NCI-H748 (cell line): ENCODE results near the gene SND1.
"Not testable (repeated sequence)": the region's sequence is repeated elsewhere in the genome, so short reads cannot be mapped to it uniquely, and the experiment has no call there.

Source experiments
- DNase-seq: peaks from one replicate; lab custom pipeline; 2025; ENCODE audit not compliant: unreplicated experiment; lab: John Stamatoyannopoulos, UW

Gene SND1

DNA sequence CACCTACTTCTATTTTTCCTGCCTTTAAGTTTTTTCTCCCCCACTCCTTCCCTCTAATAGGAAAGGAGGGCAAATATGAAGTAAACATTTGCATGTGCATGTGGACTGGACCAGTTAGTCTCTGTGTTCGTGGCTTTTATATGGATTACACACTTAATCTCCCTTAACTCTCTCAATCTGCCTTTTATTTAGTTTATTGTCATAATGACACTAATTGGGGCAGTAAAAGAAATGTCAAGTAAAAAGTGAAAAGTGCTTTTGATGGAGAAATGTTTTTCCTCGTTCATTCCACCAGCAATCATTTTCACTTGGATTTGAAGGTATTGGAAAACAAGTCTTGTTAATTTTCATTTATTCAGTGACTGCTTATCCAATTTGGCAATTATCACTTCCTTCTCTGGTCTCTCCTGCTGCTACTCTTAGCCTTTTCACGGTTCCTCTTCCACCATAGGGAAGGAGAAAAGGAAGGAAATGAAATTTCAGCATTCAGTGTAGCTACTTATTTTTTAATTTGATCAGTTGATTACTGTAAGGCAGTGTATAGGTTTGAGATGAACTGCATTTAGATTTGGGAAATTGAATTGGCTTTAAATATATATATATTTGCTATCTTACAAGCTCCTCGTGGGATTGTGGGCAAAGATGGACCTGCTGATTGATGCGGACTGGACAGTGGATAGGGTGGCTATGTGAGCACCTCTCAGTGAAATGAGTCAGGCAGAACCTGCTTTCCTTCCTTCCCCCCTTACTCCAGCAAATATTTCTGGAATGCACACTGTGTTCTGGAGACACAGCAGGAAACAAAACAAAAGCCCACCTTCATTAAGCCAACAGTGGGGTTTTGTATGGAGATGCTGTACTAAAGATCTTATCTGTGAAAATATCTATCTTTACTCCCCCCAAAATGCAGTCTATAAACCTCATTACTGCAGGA lies 301.7 kb downstream of the SND1 start:
- no peak for DNase-seq

- no peak for DNase-seq
Measured at GRCh38 chr7:127954357-127954748, 302.4 kb downstream of the SND1 start.

DNA sequence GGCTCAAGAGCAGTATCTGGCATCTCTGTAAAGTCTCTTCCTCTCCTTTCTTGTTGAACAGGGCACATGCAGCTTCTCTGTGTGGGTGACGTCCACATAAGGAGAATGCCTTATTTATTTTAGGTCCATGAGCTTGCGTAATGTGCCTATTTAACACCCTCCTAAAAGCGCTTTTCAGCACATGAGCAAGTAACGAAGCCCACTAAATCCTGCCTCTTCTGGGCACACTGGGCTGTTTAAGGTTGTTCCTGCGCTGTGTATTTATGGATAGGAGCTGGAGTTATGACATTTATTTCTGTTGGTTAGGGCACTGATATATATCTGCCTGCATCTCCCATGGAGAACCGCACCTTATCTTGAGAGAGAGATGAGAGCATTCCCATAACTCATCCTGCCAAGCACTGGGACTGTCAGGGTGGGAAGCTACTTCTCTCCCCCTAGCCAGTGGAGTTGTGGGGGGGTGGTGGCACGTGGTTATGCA lies 303.1 kb downstream of the SND1 start:
- no peak for DNase-seq

- no peak for DNase-seq
Measured at GRCh38 chr7:127957886-127958285, 305.9 kb downstream of the SND1 start.

DNA sequence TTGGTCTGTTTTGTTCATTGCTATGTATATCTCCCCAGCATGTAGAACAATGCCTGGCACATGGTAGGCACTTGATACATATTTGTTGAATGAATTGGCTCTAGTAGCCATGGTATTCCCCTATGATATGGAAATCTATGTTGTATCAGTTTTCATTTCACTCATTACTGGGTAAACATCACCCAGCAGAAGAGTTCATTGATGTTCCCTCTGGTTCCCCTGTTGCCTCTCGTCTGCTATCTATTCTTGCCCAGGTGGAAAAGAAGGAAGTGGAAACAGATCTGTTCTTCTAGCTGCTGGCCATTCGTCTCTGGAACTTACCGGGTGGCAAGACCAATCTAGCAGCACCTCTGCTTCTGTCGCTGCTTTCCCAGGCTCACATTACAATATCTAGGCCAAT lies 307.8 kb downstream of the SND1 start:
- no peak for DNase-seq

- peak; percentile 90 for DNase-seq
Measured at GRCh38 chr7:127961786-127962453, 309.9 kb downstream of the SND1 start.

DNA sequence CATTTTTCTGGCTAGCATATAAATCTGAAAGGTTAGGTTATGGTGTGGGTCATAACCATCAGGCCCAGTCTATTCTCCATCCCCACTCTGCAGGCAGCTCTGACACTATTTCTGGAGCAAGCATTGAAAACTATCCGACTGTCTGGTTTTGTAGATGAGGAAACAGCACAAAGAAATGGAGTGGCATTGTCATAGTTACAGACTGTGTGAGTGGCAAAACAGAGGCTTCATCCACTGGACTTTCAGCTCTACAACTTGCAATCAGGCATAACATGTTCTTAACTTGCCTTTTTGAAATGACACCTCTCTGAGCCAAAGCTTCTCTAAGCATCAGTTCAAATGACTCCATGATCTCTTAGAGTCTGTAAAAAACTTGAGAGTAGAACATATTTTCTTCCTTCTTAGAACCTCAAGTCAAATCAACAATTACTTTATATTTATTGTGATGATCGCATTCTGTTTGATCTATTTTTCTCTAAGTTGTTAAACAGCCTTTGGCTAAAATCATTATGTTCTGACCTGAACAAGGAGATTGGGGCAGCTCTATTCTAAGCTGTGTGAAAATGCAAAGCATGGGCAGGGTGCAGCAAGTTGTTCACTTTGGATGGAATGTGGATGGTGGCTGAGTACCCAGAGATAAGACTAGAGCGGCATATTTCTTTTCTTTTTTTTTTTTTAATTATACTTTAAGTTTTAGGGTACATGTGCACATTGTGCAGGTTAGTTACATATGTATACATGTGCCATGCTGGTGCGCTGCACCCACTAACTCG lies 310.8 kb downstream of the SND1 start:
- no peak for DNase-seq

- not testable (repeated sequence) for DNase-seq
Measured at GRCh38 chr7:127963850-127964249, 311.9 kb downstream of the SND1 start.

DNA sequence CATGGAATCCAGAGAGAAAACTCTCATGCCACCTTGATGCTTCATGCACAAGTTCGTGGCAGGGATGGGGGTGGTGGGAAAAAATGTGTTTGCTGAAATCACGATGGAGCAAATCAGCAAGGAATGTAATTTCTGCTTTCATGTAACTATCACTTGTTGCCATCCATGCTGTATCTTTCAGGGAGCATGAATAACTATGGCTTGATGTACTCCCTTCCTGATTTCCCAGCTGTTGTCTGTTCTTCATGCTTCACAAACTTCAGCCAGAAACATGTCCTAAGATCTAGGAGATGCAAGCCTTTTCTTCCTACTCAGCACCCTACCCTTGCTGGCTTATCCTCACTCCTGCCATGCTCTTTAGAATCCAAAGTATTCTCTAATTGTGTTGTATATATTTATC lies 315.3 kb downstream of the SND1 start:
- DNase-seq, result no peak

DNA sequence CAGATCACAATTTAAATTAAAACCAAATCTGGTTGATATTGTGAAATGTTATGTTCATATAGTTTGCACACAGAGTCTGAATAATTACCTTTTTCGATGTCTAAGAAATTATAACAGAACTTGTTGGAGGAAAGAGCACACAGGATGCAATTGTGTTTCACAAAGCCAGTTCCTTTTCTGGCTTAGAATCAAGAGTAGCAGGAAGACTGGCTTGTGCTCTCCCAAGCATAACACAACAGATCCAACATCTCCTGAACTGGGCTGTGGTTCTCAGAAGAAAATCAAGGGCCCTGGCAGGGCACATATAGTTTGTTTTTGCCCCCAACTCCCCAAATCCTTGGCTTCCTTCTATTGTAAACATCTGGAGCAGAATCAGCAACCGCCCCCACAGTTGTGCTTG lies 316.6 kb downstream of the SND1 start:
- DNase-seq, result no peak

GRCh38 chr7:127973832-127974231 lies 321.8 kb downstream of the SND1 start:
- DNase-seq, result no peak

DNA sequence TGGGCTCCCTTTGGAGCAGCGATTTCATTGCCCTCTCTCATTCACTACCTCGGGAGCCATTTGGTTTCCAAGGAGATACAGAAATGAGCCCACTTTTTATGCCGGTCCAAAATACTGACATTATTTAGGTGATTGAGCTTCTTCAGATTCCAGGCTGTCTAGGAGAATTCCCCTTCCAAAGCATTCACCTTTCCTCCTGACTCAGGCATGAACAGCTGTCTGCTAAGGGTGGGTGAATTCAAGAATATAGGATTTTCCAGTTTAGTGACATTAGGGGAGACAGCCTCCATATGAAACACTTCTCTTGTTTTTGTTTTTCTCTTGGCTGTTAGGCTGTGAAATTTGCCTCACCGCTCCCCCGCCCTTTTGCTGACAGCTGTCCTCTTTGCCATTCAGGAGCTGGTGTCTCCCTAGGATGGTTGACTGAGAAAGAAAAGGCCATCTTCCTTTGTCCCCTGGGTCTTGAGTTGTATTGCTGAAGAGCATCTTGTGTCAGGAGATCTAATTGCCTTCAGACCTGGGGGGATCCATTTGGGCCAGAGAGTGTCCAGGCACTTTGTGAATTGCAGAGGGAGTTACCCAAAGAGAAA lies 322.5 kb downstream of the SND1 start:
- no peak for DNase-seq

- DNase-seq, result peak; percentile 87
Measured at GRCh38 chr7:127976056-127976737, 324.2 kb downstream of the SND1 start.

GRCh38 chr7:127976738-127977120 lies 324.7 kb downstream of the SND1 start:
- no peak for DNase-seq

- DNase-seq, result no peak
Measured at GRCh38 chr7:127978421-127978820, 326.4 kb downstream of the SND1 start.

DNA sequence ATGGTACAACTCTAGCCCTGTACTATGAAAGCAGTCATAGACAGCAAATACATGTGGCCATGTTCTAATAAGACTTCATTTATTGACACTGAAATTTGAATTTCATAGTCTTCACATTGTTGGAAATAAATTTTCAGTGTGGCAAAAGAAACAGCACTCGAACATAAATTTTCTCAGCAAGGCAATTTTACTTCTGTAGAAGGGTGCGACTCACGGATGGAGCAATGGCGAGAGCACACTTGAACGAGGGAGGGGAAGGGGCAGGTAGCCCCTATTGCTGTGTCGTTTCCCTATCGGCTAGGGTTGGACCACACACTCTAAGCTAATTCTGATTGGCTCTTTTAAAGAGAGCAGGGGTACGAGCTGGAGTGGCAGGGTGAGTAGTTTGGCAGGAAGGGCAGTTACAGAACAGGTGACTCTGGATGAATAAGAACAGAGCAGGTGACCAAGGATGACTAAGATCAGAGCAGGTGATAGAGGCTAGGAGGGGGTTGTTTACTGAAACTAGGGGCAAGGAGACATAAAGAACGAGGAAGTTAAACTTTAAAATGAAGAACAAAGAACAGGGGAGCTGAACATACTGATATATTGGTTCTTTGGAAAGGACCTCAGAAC lies 327.2 kb downstream of the SND1 start:
- no peak for DNase-seq

DNA sequence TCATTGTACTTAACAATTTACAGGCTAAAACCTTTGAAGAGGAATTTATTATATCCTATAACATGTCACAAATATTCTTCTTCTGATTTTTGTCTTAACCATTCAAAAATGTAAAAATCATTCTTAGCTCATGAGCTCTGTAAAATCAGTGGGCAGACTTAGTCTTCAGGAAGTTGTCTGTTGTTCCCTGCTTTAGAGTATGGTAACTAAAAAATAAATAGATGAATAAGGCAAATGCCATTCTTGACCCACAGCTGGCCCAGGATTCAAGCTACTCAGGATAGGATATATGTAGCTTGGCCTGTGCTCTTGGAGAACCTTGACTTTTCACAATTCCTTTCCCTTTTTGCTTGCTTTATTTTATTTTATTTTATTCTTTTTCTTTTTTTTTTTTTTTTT lies 327.7 kb downstream of the SND1 start:
- no peak for DNase-seq

- no peak for DNase-seq
Measured at GRCh38 chr7:127980901-127981300, 328.9 kb downstream of the SND1 start.

DNA sequence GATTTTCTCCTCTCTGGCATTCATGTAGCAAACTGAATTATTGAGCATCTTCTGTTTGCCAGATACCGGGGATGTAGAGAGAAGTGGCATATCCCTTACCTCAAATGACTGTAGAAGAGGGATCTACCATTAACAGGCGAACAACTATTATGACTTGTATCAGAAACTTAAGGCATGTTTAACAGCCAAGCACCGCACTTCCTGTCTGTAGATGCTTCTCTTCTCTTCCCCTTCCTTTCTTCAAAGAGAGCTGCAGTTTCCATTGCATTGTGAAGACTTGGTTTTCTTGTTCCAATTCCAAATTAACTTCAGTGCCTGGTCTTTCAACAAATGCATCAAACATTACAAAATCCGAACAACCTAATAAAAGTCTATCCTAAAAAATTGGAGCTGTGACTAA lies 330.0 kb downstream of the SND1 start:
- no peak for DNase-seq

DNA sequence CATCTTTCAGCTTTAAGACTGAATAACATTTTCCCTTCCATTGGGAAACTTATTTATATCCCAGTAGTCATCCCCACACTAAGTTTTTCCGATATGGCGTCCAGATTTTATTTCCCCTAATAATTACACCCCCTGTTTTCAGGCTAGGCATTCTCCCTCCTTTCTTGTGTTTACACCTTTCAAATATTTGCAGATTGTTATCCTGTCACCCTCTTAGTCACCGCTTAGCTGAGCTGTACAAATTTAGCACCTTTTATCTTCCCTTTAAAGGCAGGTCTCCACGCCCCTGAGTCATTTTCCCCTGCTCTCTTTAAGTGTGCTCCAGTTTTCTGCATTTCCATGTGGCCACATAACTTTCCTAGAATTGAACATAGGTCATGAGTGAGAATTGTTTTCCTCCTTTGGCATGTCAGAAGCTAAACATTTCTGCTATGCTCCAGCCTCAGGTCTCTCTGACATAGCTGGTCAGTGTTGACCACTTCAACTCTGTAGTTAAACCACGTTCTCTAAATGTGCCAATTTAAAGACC lies 331.9 kb downstream of the SND1 start:
- DNase-seq, result peak; percentile 27
